ENCODE measurements around the gene GABPA. TPM values are rescaled to one million over a fixed set of nuclear protein-coding genes. Genes with fewer than 3 reads are reported as not detected.

GABPA gene
- total and polyA plus RNA-seq, 2 donors (not counting 1 experiment from before 2014, with no cell fraction given) = 10.3 to 29.7 TPM

DNA sequence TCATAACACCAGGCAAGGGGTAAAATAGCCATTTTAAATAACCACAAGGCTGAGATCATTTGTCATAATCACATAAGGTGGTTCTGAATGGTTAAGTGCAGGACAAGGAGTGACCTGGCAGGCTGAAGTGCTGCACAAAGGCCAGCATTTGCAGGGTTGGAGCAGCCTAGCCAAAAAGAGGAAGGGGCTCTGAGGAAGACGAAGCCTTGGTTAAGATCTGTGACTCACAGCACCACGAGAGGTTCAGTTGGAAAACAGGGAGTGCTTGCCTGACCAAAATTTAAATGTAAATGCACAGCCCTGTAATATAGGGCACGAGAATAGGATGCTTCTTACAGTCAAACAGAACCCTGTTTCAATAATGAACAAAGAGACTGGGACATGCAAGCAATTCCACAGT is 12.1 kb upstream of the GABPA start:
- POLR2A ChIA-PET = no interaction called here
- intact Hi-C loops (cut with micrococcal nuclease) = no loop called here
- Mint-ChIP-seq H3K27me3 (no peaks in the 10 kb centered on the region), H3K4me1 (no peaks in the 10 kb centered on the region), H3K9me3 (ENCODE audit: insufficient read depth) (no peaks in the 10 kb centered on the region), H3K4me3 (no peak overlapping the region), H3K27ac (no peak overlapping the region)
- no peaks in the 10 kb centered on the region for H3K9me3 ChIP-seq (ENCODE audit: control extremely low read depth in 1 of 3, control insufficient read depth in 2 of 3, insufficient read depth in 1 of 3, low read length in 2 of 3)
- H3K4me1 ChIP-seq (ENCODE audit: control insufficient read depth in 2 of 2, insufficient read depth in 2 of 2, low read length in 2 of 2) = no peaks in the 10 kb centered on the region
- DNase-seq (no peak), ATAC-seq (ENCODE audit: low read depth) (no peak)
- WGBS (ENCODE audit: insufficient coverage) = 54% methylated on average over 2 of the region's 3 CpGs
- H4K20me1 ChIP-seq (ENCODE audit: control insufficient read depth, insufficient read depth, low read length, poor library complexity, severe bottlenecking) = peaks cover 6% of the 10 kb centered on the region
- H3K36me3 ChIP-seq (replicated peaks in 1 of 2; ENCODE audit: control extremely low read depth in 1 of 2, control insufficient read depth in 1 of 2, extremely low read depth in 1 of 2, insufficient read depth in 2 of 2, low read length in 1 of 2) = peaks cover 4 to 50% of the 10 kb centered on the region in 2 experiments
- no peak overlapping the region for H3K4me2 ChIP-seq (replicated peaks; ENCODE audit: low read depth, low read length, poor library complexity, severe bottlenecking)
- no peak for TF ChIP-seq EZH2 (IDR thresholded peaks at IDR 0.05; ENCODE audit: borderline replicate concordance, insufficient read depth, low read depth, low read length, poor library complexity, severe bottlenecking)
- TF ChIP-seq, protein P1, sequence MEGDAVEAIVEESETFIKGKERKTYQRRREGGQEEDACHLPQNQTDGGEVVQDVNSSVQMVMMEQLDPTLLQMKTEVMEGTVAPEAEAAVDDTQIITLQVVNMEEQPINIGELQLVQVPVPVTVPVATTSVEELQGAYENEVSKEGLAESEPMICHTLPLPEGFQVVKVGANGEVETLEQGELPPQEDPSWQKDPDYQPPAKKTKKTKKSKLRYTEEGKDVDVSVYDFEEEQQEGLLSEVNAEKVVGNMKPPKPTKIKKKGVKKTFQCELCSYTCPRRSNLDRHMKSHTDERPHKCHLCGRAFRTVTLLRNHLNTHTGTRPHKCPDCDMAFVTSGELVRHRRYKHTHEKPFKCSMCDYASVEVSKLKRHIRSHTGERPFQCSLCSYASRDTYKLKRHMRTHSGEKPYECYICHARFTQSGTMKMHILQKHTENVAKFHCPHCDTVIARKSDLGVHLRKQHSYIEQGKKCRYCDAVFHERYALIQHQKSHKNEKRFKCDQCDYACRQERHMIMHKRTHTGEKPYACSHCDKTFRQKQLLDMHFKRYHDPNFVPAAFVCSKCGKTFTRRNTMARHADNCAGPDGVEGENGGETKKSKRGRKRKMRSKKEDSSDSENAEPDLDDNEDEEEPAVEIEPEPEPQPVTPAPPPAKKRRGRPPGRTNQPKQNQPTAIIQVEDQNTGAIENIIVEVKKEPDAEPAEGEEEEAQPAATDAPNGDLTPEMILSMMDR (IDR thresholded peaks at IDR 0.05) = no peak
- no peak overlapping the region for H3K27ac ChIP-seq (ENCODE audit: low read length in 2 of 2)
- CTCF ChIA-PET = no interaction called here
- no peaks in the 10 kb centered on the region for H3K27me3 ChIP-seq (replicated peaks in 1 of 4; ENCODE audit: control extremely low read depth in 1 of 4, control insufficient read depth in 3 of 4, insufficient read depth in 4 of 4, low read length in 3 of 4)
- no peaks in the 10 kb centered on the region for H3K79me2 ChIP-seq (ENCODE audit: control insufficient read depth, insufficient read depth, low read length)
- no peak overlapping the region for H3K9ac ChIP-seq (ENCODE audit: low read length)
- no peak overlapping the region for H2AFZ ChIP-seq (ENCODE audit: insufficient read depth, low read depth, low read length, poor library complexity, severe bottlenecking)
- no peak overlapping the region for H3K4me3 ChIP-seq (ENCODE audit: control extremely low read depth in 1 of 5, extremely low read depth in 1 of 5, insufficient read depth in 1 of 5, low read depth in 2 of 5, low read length in 4 of 5)

DNA sequence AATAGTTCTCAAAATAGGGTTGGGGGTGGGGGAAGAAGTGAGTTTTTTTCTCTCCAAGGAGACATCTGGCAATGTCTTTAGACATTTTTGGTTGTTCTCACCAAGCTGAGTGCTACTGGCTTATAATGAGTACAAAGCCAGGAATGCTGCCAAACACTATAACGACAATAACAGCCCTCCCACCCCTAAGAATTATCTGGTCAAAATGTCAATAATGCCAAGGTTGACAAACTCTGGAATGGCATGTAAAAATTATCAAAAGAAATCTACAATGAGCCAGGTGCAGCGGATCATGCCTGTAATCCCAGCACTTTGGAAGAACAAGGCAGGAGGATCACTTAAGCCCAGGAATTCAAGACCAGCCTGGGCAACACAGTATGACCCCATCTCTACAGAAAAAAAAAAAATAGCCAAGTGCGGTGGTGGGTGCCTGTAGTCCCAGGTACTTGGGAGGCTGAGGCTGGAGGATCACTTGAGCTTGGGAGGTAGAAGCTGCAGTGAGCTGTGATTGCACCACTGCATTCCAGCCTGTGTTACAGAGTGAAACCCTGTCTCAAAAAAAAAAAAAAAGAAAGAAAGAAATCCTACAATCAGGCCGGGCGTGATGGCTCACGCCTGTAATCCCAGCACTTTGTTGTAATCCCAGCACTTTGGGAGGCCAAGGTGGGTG is 2.5 kb upstream of the GABPA start:
- Histone ChIP-seq H3K4me1 (ENCODE audit: control insufficient read depth in 2 of 2, insufficient read depth in 2 of 2, low read length in 2 of 2) (peaks cover 19 to 27% of the 10 kb centered on the region in 2 donors), H3K4me2 (replicated peaks; ENCODE audit: low read depth, low read length, poor library complexity, severe bottlenecking) (no peak overlapping the region), H2AFZ (ENCODE audit: insufficient read depth, low read depth, low read length, poor library complexity, severe bottlenecking) (no peak overlapping the region), H3K27ac (ENCODE audit: low read length in 2 of 2) (no peak overlapping the region), H4K20me1 (ENCODE audit: control insufficient read depth, insufficient read depth, low read length, poor library complexity, severe bottlenecking) (peaks cover 18% of the 10 kb centered on the region), H3K36me3 (replicated peaks in 1 of 2; ENCODE audit: control extremely low read depth in 1 of 2, control insufficient read depth in 1 of 2, extremely low read depth in 1 of 2, insufficient read depth in 2 of 2, low read length in 1 of 2) (peaks cover 15 to 30% of the 10 kb centered on the region in 2 experiments), H3K9ac (ENCODE audit: low read length) (no peak overlapping the region), H3K79me2 (ENCODE audit: control insufficient read depth, insufficient read depth, low read length) (peaks cover 75% of the 10 kb centered on the region), H3K9me3 (ENCODE audit: control extremely low read depth in 1 of 3, control insufficient read depth in 2 of 3, insufficient read depth in 1 of 3, low read length in 2 of 3) (no peaks in the 10 kb centered on the region), H3K27me3 (replicated peaks in 1 of 4; ENCODE audit: control extremely low read depth in 1 of 4, control insufficient read depth in 3 of 4, insufficient read depth in 4 of 4, low read length in 3 of 4) (no peaks in the 10 kb centered on the region), H3K4me3 (ENCODE audit: control extremely low read depth in 1 of 5, extremely low read depth in 1 of 5, insufficient read depth in 1 of 5, low read depth in 2 of 5, low read length in 4 of 5) (no peak overlapping the region)
- Mint-ChIP-seq H3K27ac (no peak overlapping the region), H3K4me1 (peaks cover 32% of the 10 kb centered on the region), H3K9me3 (ENCODE audit: insufficient read depth) (no peaks in the 10 kb centered on the region), H3K4me3 (no peak overlapping the region), H3K27me3 (no peaks in the 10 kb centered on the region)
- DNase-seq = no peak
- ChIA-PET POLR2A (no interaction called here), CTCF (interaction anchor here (0.6 kb wide), 1 partner anchor 311 kb away, joined by 3 read pairs; no protein-coding TSS in a partner anchor)
- no peak for ATAC-seq (ENCODE audit: low read depth)
- WGBS (ENCODE audit: insufficient coverage) = no CpG with 5 or more reads among the region's 6 CpGs
- intact Hi-C loops (cut with micrococcal nuclease) = loop anchor here (5.0 to 10.0 kb wide), 3 partner anchors 235 to 433 kb away; no protein-coding TSS in a partner anchor
- TF ChIP-seq EZH2 (IDR thresholded peaks at IDR 0.05; ENCODE audit: borderline replicate concordance, insufficient read depth, low read depth, low read length, poor library complexity, severe bottlenecking) = no peak
- TF ChIP-seq, protein P1 (IDR thresholded peaks at IDR 0.05) = no peak

Data from B cell (primary cell).